DMS79 treated with DMSO at 0.1 percent for 48 hours (cell line): ENCODE results near the gene AGPAT1.

Source experiments
- DNase-seq: peaks from one replicate; lab custom pipeline; 2025; lab: John Stamatoyannopoulos, UW

Gene AGPAT1

GRCh38 chr6:32168807-32169591 is 6.9 kb downstream of the AGPAT1 start:
- no peak for DNase-seq

GRCh38 chr6:32168350-32168749 is 7.5 kb downstream of the AGPAT1 start:
- DNase-seq: no peak

GRCh38 chr6:32167761-32168262 is 8.1 kb downstream of the AGPAT1 start:
- DNase-seq: no peak

GRCh38 chr6:32167154-32167760 is 8.6 kb downstream of the AGPAT1 start:
- DNase-seq: no peak

- DNase-seq: no peak
These were observed 9.3 kb downstream of the AGPAT1 start for GRCh38 chr6:32166411-32167061.

GRCh38 chr6:32164295-32164694 is 11.6 kb downstream of the AGPAT1 start, which contains the start of gene EGFL8:
Gene EGFL8 (plus strand): TSS chr6:32164595. CDS start chr6:32166166, 1,571 bp downstream.
- DNase-seq: no peak

GRCh38 chr6:32163559-32164258 is 12.2 kb downstream of the AGPAT1 start:
- DNase-seq: no peak

GRCh38 chr6:32158052-32158451 is 17.8 kb downstream of the AGPAT1 start:
- no peak for DNase-seq

- no peak for DNase-seq
These were observed 19.0 kb downstream of the AGPAT1 start for GRCh38 chr6:32156891-32157290.

GRCh38 chr6:32154514-32155161 is 21.2 kb downstream of the AGPAT1 start:
- peak; percentile 73 for DNase-seq

GRCh38 chr6:32153564-32154513 is 22.0 kb downstream of the AGPAT1 start, which contains the start of gene PPT2:
Gene PPT2 (plus strand): TSS chr6:32154141. CDS start chr6:32154595, 454 bp downstream.
- peak; percentile 83 for DNase-seq

GRCh38 chr6:32152769-32153563 is 22.9 kb downstream of the AGPAT1 start:
- peak; percentile 54 for DNase-seq

GRCh38 chr6:32151863-32152768 is 23.8 kb downstream of the AGPAT1 start, which contains the start of gene PRRT1:
Gene PRRT1 (minus strand): TSS chr6:32151939. CDS start chr6:32151827, 112 bp downstream.
- no peak for DNase-seq

- DNase-seq: no peak
These were observed 24.6 kb downstream of the AGPAT1 start for GRCh38 chr6:32151181-32151862.

GRCh38 chr6:32149932-32150870 is 25.7 kb downstream of the AGPAT1 start:
- DNase-seq: no peak

- no peak for DNase-seq
These were observed 26.7 kb downstream of the AGPAT1 start for GRCh38 chr6:32149092-32149755.
